GM19372 (cell line): Measurements from ENCODE around the gene RECQL5.
A peak's percentile ranks its signal among the peaks of the same experiment; 100 is the strongest.

Source experiments
- ATAC-seq: cut with Tn5 transposase; IDR thresholded peaks from one replicate; pipeline ENCODE4 v1.9.1; 2021; ENCODE audit warnings: mild to moderate bottlenecking, low read depth, moderate library complexity; ENCODE audit not compliant: unreplicated experiment

Gene RECQL5

GRCh38 chr17:75689441-75689873, 22.5 kb upstream of the RECQL5 start:
- ATAC-seq, result no peak

GRCh38 chr17:75688209-75688825, 21.4 kb upstream of the RECQL5 start:
- no peak for ATAC-seq

- no peak for ATAC-seq
Observed at GRCh38 chr17:75685499-75685898, 18.5 kb upstream of the RECQL5 start.

GRCh38 chr17:75684924-75685323, 18.0 kb upstream of the RECQL5 start:
- no peak for ATAC-seq

- ATAC-seq, result no peak
Observed at GRCh38 chr17:75684249-75684648, 17.3 kb upstream of the RECQL5 start.

GRCh38 chr17:75683583-75683982, 16.6 kb upstream of the RECQL5 start:
- ATAC-seq, result no peak

- ATAC-seq, result no peak
Observed at GRCh38 chr17:75681289-75681688, 14.3 kb upstream of the RECQL5 start.

- no peak for ATAC-seq
Observed at GRCh38 chr17:75680431-75680830, 13.5 kb upstream of the RECQL5 start.

- no peak for ATAC-seq
Observed at GRCh38 chr17:75679706-75680211, 12.8 kb upstream of the RECQL5 start.

GRCh38 chr17:75676461-75676860, 9.5 kb upstream of the RECQL5 start:
- ATAC-seq, result no peak

GRCh38 chr17:75673487-75673886, 6.5 kb upstream of the RECQL5 start:
- no peak for ATAC-seq

GRCh38 chr17:75672011-75672410, 5.1 kb upstream of the RECQL5 start:
- no peak for ATAC-seq

GRCh38 chr17:75670868-75671267, 3.9 kb upstream of the RECQL5 start:
- ATAC-seq, result no peak

- no peak for ATAC-seq
Observed at GRCh38 chr17:75668489-75668888, 1.5 kb upstream of the RECQL5 start.

- ATAC-seq, result no peak
Observed at GRCh38 chr17:75667825-75668224, 871 bp upstream of the RECQL5 start.

GRCh38 chr17:75665981-75666380, 973 bp downstream of the RECQL5 start:
- ATAC-seq, result no peak

- peak; percentile 49 for ATAC-seq
Observed at GRCh38 chr17:75664099-75664549, 2.8 kb downstream of the RECQL5 start.

GRCh38 chr17:75662511-75662910, 4.4 kb downstream of the RECQL5 start:
- ATAC-seq, result no peak

GRCh38 chr17:75661531-75661930, 5.4 kb downstream of the RECQL5 start:
- ATAC-seq, result no peak

GRCh38 chr17:75658237-75658636, 8.7 kb downstream of the RECQL5 start:
- no peak for ATAC-seq

GRCh38 chr17:75654176-75654575, 12.8 kb downstream of the RECQL5 start:
- no peak for ATAC-seq

GRCh38 chr17:75652934-75653549, 13.9 kb downstream of the RECQL5 start:
- ATAC-seq, result no peak
